GM19372 (cell line): Measurements from ENCODE around the gene CYP46A1.
"Not testable (repeated sequence)": the region's sequence is repeated elsewhere in the genome, so short reads cannot be mapped to it uniquely, and the experiment has no call there.

Experiments used
- ATAC-seq: cut with Tn5 transposase; IDR thresholded peaks from one replicate; pipeline ENCODE4 v1.9.1; 2021; ENCODE audit warnings: mild to moderate bottlenecking, low read depth, moderate library complexity; ENCODE audit not compliant: unreplicated experiment

CYP46A1 gene

DNA sequence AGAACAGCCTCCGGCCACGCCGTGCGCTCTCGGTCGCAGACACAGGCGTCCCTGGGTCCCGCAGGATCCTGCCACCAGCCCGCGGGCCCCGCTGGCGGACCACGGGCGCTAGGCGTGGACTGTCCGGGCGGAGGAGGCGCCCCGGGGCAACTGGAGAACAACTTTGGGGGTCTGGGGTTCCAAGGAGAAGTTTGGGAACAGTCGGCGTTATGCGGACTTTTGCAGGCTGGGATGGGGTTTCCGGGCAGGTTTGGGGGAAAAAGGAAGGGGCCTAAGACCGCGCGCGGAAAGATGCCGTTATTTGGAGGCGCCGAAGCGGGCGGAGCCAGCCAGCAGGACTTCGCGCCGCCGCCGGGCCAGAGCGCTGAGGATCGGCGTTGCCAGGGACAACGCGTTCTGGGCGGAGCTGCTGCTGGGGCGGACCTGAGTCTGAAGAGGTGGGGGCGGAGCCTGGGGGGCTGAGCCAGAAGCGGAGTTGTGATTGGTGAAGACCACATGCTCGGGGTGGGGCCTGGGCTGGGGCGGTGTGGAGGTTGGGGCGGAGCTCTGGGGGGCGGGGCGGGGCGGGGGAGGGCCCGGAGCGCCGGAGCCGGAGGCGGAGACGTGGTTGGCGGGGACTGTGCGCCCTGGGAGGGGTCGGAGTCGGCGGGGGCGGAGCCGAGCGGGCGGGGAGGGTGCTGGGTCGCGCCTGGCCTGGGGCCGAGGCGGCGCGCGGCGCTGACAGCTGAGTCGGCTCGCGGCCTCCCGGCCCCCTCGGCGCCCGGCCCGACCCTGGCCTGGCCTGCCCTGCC lies at the start of gene CYP46A1:
CYP46A1 (plus strand) TSS at position 680 of the 791 bp plus-strand sequence. CDS start 120 bp downstream, outside the sequence.
- ATAC-seq = peak; percentile 90

DNA sequence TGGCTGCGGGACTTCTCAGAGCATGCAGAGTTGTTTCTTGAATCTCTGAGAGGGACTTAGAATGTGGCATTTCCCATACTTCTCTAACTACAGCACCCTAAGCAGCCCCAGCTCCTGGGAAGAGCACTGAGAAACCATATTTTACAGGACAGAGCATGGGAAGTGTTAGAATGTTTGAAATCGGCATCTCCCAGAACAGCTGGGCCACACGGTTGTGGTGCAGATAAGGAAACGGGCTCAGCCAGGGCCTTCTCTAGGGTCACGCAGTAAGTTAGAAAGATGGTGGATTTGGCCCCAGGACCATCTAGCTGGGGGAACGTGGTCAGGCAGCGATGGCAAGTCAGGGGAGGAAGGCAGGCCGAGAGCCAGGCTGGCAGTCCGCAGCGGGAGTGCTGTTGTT lies 49.7 kb upstream of the CYP46A1 start:
- no peak for ATAC-seq

DNA sequence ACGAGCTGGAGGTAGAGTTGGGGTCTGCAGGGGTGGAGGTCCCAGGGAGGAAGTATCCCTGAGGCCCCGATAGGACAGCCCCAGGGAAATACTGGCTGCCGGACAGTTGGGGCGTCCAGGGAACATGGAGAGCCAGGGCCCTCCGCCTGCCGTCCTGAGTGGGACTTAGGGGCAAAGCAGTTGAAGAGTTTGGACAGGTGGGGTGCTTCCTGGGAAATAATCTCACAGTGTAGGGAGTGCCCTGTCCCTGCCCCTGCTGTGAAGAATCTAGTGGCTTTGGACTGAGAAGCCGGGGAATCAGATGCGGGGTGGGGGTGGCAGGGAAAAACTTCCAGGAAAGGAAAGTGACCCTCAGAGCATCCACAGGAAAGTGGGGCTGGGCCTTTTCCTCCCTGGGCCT lies 49.0 kb upstream of the CYP46A1 start:
- ATAC-seq = no peak

DNA sequence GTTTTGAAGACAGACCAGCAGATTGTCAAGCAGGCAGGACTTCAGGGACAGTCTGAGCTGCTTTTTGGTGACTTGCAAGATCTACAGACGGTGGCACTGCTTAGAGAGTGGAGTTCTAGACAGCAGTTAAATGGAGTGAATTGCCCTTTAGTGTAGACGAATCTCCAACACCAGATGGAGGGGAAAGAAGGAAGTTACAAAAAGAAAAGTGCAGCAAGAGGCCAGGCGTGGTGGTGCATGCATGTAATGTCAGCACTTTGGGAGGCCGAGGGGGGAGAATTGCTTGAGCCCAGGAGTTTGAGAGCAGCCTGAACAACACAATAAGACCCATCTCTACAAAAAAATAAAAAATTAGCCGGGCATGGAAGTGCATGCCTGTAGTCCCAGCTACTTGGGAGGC lies 47.6 kb upstream of the CYP46A1 start:
- no peak for ATAC-seq

DNA sequence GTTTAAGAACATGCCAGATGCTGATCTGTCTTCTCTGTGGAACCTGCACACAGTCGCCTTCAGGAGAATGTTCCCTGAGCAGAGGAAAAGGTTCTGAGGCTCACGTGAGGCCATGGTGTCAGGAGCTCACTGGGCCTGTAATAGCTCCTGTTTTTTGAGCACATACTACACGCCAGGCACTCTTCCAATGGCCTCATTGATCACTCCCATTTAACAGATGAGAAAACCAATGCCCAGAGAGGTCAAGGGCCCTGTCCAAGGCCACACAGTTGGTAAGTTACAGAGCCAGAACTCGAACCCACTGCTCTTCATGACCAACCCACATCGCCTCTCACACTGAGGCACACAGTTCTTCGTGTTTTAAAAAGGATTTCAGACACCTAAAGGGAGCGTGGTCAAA lies 46.5 kb upstream of the CYP46A1 start:
- no peak for ATAC-seq

DNA sequence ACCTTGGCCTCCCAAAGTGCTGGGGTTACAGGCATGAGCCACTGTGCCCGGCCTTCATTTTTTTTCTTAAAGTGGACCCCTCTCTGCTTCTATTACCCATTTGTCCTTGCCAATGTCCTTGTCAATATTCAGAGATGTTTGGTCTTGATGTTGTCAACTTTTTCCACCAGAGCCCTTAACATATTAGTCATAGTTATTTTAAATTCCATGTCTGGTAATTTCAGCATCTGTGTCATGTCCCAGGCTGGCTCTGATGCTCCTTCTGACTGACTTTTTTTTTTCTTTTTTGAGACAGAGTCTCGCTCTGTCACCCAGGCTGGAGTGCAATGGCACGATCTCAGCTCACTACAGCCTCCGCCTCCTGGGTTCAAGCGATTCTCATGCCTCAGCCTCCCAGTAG lies 41.3 kb upstream of the CYP46A1 start:
- ATAC-seq = not testable (repeated sequence)

DNA sequence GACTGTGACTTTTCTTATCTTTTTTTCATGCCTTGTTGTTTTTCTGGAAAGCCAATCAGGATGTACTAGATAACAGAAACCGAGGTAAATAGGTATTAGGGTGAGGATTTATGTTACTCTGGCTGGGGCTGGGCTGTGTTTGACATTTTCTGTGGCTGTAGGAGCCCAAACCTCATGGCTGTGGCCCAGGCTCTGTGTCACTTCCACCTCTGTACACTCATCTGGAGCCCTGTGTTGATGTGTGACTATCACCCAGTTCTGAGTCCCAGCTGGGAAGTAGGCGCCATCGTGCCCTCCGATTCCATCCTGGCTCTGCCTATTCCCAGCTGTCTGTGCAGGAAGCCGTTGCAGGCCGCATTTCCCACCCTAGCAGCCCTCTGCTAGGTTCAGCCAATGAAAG lies 40.8 kb upstream of the CYP46A1 start:
- ATAC-seq = no peak

DNA sequence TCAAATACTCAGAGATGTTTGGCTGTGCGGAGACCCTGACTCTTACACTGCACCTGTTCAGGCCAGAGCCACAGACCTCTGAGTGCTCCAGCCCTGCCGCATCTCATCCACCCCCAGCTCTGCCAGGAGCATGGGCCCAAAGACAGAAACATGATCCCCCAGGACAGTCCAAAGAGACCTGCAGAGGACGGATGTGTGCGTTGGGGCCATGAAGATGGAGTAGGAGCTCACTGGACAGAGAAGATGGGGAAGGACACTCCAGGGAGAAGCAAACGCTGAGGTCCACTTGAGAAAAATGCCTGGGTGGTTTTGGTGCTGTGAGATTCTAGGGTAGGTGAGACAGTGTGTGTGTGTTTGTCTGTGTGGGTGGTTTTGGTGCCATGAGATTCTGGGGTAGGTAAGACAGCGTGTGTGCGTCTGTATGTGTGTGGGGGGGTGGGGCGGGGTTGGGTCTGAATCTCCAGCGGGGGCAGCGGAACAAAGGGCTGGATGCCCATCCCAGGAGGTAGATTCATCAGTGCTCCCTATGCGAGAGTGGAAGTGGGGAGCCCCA lies 40.0 kb upstream of the CYP46A1 start:
- ATAC-seq = no peak

DNA sequence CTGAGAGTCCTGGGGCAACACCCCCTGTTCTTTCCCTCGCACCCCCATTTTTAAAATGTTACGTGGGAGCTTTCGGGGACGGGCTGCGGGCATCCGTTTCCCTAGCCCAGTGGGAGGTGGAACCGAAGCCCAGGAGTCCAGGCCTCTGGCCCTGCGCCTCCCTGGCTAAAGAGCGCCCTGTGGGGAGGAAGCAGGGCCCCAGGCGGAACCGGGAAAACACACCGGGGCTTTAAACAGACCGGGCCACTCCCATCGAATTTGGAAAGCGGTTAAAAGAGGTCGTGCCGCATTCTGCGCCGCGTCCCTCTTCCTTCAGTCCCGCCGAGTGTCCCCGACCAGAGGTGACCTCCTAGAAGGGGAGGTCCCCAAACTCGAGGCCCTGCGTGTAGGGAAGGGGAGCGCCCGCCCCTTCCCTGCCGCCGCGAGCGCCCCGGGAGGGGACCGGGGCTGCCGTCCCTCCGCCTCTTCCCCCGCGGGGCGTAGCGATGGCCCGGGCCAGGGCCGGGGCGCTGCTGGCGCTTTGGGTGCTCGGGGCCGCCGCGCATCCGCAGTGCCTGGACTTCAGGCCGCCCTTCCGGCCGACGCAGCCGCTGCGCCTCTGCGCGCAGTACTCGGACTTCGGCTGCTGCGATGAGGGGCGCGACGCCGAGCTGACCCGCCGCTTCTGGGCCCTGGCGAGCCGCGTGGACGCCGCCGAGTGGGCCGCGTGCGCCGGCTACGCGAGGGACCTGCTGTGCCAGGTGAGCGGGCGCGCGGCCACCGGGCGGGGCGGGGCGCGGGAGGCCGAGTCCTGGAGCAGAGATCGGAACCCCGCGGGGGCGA lies 39.2 kb upstream of the CYP46A1 start, which contains the start of gene HHIPL1:
HHIPL1 (plus strand) TSS at position 407 of the 822 bp plus-strand sequence; CDS start at position 486, 79 bp downstream.
- ATAC-seq = no peak

DNA sequence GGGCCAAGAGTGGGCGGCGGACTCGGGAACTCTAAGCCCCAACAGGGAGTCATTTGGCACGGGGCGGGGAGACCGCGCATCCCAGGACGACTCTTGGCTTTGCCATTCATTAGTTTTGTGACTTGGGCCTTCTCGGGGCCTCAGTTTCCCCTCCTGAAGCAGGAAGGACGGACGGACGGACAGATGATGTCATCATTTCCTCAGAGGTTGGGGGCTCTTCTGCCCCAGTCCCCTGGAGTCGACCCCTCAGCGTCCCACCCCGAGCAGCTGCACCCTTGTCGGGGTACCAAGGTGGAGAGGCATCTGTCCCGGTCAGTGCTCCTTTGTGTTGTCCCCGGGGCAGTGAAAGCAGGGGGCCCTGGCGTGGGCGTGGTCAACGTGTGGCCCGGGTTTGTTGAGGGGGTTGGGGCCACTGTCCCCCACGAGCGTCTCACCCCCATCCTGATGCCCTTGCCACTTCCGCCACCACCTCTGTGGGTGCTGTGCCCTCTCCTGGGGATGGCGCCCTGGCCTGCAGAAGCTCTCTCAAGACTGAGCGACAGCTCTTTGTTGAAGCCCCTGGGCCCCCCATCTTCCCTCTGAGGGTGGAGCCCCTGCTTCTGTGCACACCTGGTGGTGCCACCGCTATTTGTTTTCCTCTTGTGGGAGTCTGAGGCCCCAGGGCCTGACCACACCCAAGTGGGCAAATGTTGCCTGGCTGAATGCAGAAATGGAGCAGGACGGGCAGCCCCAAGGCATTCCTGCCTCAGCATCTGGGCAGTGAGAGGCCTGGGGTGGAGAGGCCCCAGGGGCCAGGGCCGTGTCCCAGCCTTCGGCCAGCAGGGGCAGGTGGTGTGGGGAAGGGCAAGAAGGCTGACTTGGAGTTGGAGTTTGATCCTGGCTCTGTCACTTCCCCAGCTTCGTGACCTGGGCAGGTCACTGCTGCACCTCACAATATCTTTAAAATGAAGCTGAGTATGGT lies 38.3 kb upstream of the CYP46A1 start:
- no peak for ATAC-seq

DNA sequence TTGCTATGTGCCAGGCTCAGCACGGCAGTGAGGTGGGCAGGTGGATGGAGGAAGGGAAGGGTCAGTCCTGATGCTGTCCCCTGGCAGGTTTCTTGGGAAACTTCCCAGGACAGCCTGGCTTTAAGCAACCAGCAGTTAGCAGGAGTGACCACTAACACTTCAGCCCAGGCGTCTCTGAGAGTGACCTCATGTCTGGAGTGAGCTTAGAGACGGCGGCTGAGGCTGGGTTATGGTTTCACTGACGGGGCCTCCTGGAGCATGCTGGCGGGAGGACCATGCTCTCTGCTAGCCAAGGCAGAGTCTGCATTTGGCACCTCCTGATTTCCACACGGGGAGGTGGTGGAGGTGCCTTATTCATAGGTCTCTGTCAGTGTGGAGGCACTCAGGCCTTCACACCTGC lies 36.7 kb upstream of the CYP46A1 start:
- ATAC-seq = no peak

DNA sequence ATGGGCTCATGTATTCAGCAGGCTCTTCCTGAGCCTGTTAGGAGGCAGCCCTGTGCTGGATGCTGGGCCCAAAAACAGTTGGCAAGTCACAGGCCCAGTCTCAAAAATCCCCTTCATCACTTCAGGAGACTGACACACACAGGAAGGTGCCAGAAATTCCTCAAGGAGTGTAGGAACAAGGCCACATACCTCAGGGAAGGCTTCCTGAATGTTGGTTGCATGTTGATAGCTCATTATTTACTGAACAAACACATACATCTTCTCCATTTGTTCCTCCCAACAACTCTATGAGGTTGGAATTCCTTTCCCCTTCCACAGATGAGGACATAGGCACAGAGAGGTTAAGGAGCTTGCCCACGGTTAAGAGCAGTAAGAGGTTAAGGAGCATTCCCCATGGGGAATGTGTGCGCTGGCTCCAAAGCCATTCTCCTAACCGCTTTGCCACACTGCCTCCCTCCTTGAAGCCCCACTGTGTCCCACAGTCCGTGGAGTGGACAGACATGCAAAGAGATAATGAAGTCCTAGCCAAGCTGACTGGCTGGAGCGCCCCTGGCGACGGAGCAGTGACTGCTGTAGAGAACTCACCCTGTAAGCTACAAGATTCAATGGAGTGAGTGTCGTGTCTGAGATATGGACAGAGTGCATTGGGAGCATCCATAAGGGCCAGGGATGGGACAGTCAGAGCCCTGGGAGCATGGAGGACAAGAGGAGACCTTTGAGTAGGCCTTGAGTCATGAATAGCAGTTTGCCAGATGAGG lies 35.9 kb upstream of the CYP46A1 start:
- ATAC-seq = no peak

DNA sequence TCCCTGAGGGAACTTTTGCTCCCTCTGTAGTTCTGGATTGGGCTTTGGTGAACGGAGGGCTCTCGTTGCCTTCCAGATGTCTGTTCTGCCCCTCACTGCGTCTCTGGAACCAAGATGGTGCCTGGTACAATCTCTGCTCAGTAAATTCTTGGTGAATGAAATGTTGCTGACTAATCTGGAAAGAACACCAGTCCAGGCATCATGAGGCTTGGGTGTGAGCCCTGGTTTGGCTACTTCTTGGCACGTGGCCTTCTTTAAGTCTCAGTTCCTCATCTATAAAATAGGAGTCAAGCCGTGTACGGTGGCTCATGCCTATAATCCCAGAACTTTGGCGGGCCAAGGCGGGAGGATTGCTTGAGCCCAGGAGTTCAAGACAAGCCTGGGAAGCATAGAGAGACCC lies 34.9 kb upstream of the CYP46A1 start:
- no peak for ATAC-seq

DNA sequence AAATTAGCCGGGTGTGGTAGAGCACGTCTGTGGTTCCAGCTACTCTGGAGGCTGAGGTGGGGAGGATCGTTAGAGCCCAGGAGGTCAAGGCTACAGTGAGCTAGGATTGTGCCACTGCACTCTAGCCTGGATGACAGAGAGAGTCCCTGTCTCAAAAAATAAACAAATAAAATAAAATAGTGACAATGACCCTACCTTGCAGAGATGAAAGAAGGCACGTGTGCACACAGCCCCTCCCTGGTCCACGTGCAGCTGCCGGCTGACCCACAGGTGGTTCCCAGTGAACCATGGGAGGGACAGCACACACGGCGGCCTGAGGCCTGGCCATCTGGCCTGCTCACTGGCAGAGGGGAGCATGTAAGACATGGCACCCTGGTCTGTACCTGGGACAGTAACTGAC lies 34.5 kb upstream of the CYP46A1 start:
- ATAC-seq = no peak

DNA sequence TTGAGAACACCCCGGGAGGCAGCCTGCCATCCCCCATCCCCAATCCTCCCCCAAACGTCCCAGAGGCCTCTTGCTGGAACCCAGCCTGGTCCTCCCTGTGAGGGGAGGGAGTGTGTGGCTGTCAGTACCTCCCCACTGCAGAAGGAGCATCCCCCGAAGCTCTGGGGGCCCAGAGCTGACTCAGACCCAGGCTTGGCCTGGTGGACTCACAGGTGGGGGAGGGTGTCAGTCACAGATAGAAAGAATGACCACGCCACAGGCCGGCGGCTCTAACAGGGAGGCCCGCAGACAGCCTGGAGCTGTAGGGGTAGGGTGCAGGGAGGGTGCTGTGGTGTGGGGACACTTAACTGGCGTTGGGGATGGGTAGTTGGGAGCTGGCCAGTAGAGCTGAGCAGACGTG lies 33.9 kb upstream of the CYP46A1 start:
- no peak for ATAC-seq

DNA sequence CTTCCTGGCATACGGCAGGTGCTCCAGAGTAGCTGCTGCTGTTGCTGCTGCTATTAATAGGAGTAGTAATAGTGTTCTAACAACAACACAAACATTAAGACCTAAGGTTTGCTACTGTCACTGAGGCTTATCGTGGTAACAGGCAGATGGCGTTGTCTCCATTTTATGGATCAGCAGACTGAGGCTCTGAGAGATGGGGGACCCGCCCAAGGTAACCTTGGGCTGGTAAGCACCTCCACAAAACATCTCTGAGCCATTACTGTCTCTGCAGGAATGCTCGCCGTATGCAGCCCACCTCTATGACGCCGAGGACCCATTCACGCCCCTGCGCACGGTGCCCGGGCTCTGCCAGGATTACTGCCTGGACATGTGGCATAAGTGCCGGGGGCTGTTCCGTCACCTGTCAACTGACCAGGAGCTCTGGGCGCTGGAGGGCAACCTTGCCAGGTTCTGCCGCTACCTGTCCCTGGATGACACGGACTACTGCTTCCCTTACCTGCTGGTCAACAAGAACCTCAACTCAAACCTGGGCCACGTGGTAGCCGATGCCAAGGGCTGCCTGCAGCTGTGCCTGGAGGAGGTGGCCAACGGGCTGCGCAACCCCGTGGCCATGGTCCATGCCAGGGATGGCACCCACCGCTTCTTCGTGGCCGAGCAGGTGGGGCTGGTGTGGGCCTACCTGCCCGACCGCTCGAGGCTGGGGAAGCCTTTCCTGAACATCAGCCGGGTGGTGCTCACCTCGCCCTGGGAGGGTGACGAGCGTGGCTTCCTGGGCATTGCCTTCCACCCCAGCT lies 31.9 kb upstream of the CYP46A1 start:
- ATAC-seq = no peak

DNA sequence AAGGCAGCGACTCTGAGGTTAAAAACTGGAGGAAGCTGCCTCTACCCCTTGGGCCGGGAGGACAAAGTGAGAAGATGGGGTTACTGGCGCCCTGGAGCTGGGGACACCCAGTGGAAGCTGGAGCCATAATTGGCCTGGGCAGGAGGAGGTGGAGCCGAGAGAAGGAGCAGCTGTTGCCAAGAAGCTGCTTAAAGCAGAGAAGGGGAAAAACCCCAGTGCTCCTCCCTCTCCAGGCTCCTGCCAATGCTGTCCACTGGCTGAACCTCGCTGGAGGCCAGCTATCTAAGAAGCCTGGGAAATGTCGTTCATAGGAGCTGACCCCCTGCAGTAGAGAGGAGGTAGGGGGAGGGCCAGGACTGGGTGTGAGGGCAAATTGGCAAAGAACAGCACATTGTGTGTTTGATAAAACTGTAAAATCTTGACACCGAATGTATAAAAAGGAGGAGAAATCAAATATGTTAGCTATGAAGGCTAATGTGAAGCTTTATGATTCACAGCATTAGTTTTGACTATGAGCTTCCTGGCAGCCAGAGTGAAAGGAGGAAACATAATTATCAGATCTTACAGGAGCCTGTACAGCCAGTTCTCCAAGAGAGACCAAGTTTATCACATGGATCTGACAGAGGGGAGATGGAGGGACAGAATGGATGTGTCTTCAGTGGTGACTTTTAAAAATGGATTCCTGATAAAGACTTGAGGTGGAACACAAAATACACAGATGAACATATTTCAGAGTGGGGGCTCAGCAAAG lies 29.7 kb upstream of the CYP46A1 start:
- no peak for ATAC-seq

DNA sequence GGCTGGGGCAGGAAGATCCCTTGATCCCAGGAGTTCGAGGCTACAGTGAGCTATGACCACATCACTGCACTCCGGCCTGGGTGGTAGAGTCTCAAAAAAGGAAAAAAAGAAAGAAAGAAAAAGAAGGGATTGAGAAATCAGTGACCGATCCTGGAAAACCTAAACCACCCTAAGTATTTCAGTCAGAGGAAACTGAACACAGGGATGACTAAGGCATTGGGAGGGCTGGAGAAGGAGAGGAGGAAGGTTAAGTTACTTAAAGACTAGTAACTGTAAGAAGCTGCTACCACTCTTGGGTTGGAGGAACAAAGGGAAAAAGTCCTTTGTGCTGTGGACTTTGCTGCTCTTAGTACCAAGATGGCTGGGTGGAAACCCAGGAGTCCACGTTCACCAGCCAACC lies 28.6 kb upstream of the CYP46A1 start:
- no peak for ATAC-seq
